GM21737 (cell line): Measurements from ENCODE around the gene AKAP5.
"Not testable (repeated sequence)": the region's sequence is repeated elsewhere in the genome, so short reads cannot be mapped to it uniquely, and the experiment has no call there.

Experiments
- ATAC-seq: cut with Tn5 transposase; IDR thresholded peaks from one replicate; pipeline ENCODE4 v1.9.1; 2021; ENCODE audit warnings: mild to moderate bottlenecking, moderate library complexity; ENCODE audit not compliant: unreplicated experiment

The AKAP5 gene

GRCh38 chr14:64502456-64502855 is 37.2 kb downstream of the AKAP5 start:
- ATAC-seq: no peak

- ATAC-seq: peak; percentile 3
Observed at GRCh38 chr14:64502887-64503433, 37.7 kb downstream of the AKAP5 start.

GRCh38 chr14:64503434-64504309 is 38.4 kb downstream of the AKAP5 start, which contains the start of gene ZBTB25:
Gene ZBTB25, minus strand, starts transcription at chr14:64503838. Its CDS starts 13,305 bp downstream, at chr14:64490533.
- peak; percentile 56 for ATAC-seq

- no peak for ATAC-seq
Observed at GRCh38 chr14:64504310-64504896, 39.1 kb downstream of the AKAP5 start, which contains the start of gene ZBTB1. Gene ZBTB1, plus strand, starts transcription at chr14:64504770. Its CDS starts 16,735 bp downstream, at chr14:64521505.

GRCh38 chr14:64504897-64505794 is 39.8 kb downstream of the AKAP5 start:
- ATAC-seq: peak; percentile 21

GRCh38 chr14:64506721-64507120 is 41.4 kb downstream of the AKAP5 start:
- ATAC-seq: no peak

- ATAC-seq: no peak
Observed at GRCh38 chr14:64507376-64508156, 42.3 kb downstream of the AKAP5 start.

- ATAC-seq: no peak
Observed at GRCh38 chr14:64508215-64508776, 43.0 kb downstream of the AKAP5 start.

GRCh38 chr14:64509036-64509435 is 43.7 kb downstream of the AKAP5 start:
- no peak for ATAC-seq

- ATAC-seq: no peak
Observed at GRCh38 chr14:64510825-64511671, 45.7 kb downstream of the AKAP5 start.

GRCh38 chr14:64513271-64513670 is 48.0 kb downstream of the AKAP5 start:
- ATAC-seq: no peak

- ATAC-seq: no peak
Observed at GRCh38 chr14:64515053-64515452, 49.8 kb downstream of the AKAP5 start.

GRCh38 chr14:64516969-64517368 is 51.7 kb downstream of the AKAP5 start:
- ATAC-seq: no peak

- ATAC-seq: not testable (repeated sequence)
Observed at GRCh38 chr14:64517667-64518066, 52.4 kb downstream of the AKAP5 start.

GRCh38 chr14:64518229-64518628 is 52.9 kb downstream of the AKAP5 start:
- no peak for ATAC-seq

- ATAC-seq: no peak
Observed at GRCh38 chr14:64520699-64521098, 55.4 kb downstream of the AKAP5 start.

GRCh38 chr14:64522591-64523355 is 57.5 kb downstream of the AKAP5 start:
- ATAC-seq: no peak
